H1 (cell line): ENCODE measurements around the gene USP3. TPM values are rescaled to one million over a fixed set of nuclear protein-coding genes. Genes with fewer than 3 reads are reported as not detected.

Experiments used
- CTCF ChIA-PET: fragments of 300-600 bp; sonication (Branson Sonifier 250); formaldehyde crosslinking; loops from one replicate; lab custom pipeline; 2021; ENCODE audit not compliant: partially characterized antibody; lab: Charles Lee
- POLR2A ChIA-PET: fragments of 300-600 bp; sonication (Branson Sonifier 250); formaldehyde crosslinking; loops from one replicate; lab custom pipeline; 2021; ENCODE audit warnings: inconsistent platforms; ENCODE audit not compliant: partially characterized antibody; lab: Charles Lee
- DNase-seq, 2 experiments: peaks; one replicate each; pipeline versions ENCODE4 v3.0.0 to v3.0.0-alpha.2; 2010 to 2022; ENCODE audit warnings: low spot score in 2 of 2, low read depth in 1 of 2, mixed read lengths in 1 of 2
- FAIRE-seq: peaks from 2 replicates; lab custom pipeline; 2011; peaks lifted over from hg19 to GRCh38; lab: Jason Lieb, UNC
- H2AFZ ChIP-seq: 2 replicates; pipeline ENCODE4 v1.8.1; 2012; ENCODE audit warnings: low read length, inconsistent platforms
- H2AK5ac ChIP-seq: 2 replicates; pipeline ENCODE4 v1.6.1; 2013; ENCODE audit warnings: low read depth, low read length
- H2BK120ac ChIP-seq: replicated peaks from 2 replicates; pipeline ENCODE3; 2013; ENCODE audit warnings: low read depth, low read length, inconsistent platforms
- H2BK12ac ChIP-seq: 2 replicates; pipeline ENCODE4 v1.6.1; 2013; ENCODE audit warnings: low read depth, low read length
- H2BK15ac ChIP-seq: 2 replicates; pipeline ENCODE4 v1.6.1; 2013; ENCODE audit warnings: low read length
- H2BK20ac ChIP-seq: 2 replicates; pipeline ENCODE4 v1.6.1; 2013; ENCODE audit warnings: low read length
- H2BK5ac ChIP-seq: 2 replicates; pipeline ENCODE4 v1.6.1; 2013; ENCODE audit warnings: low read depth, low read length
- H3K14ac ChIP-seq: 2 replicates; pipeline ENCODE4 v1.6.1; 2013; ENCODE audit warnings: inconsistent platforms; ENCODE audit not compliant: insufficient read length
- H3K18ac ChIP-seq: 2 replicates; pipeline ENCODE4 v1.6.1; 2013; ENCODE audit warnings: low read length; ENCODE audit errors: extremely low read depth
- H3K23ac ChIP-seq: 2 replicates; pipeline ENCODE4 v1.6.1; 2013; ENCODE audit warnings: inconsistent platforms; ENCODE audit not compliant: insufficient read length
- H3K23me2 ChIP-seq: 2 replicates; pipeline ENCODE4 v1.6.1; 2013; ENCODE audit warnings: low read depth, low read length
- H3K27ac ChIP-seq: 2 replicates; pipeline ENCODE4 v1.6.1; 2011; ENCODE audit warnings: low read depth, low read length, inconsistent platforms
- H3K27me3 ChIP-seq, 4 experiments: replicated peaks in 1 of 4; 1 replicate in 1 of 4; 2 replicates in 3 of 4; pipeline versions ENCODE4 v1.6.1 to v1.8.1; 2011 to 2013; ENCODE audit warnings: low read length in 3 of 4, mild to moderate bottlenecking in 3 of 4, inconsistent platforms in 2 of 4, mixed read lengths in 2 of 4, moderate library complexity in 1 of 4; ENCODE audit not compliant: control insufficient read depth in 3 of 4, insufficient read depth in 3 of 4; ENCODE audit errors: extremely low read depth in 1 of 4
- H3K36me3 ChIP-seq, 4 experiments: 2 replicates each; pipeline versions ENCODE4 v1.6.1 to v1.8.1; 2011 to 2013; ENCODE audit warnings: mild to moderate bottlenecking in 4 of 4, low read length in 3 of 4, moderate library complexity in 2 of 4, control low read depth in 1 of 4, inconsistent platforms in 1 of 4; ENCODE audit not compliant: insufficient read depth in 4 of 4, control insufficient read depth in 2 of 4
- H3K4ac ChIP-seq: replicated peaks from 2 replicates; pipeline ENCODE3; 2013; ENCODE audit warnings: low read length, low read depth, mixed read lengths, inconsistent platforms; ENCODE audit not compliant: insufficient read length
- H3K4me1 ChIP-seq, 4 experiments: replicated peaks in 1 of 4; 1 replicate in 1 of 4; 2 replicates in 3 of 4; pipeline versions ENCODE4 v1.6.1 to v1.8.1; 2011 to 2013; ENCODE audit warnings: low read length in 3 of 4, inconsistent platforms in 2 of 4, mixed read lengths in 1 of 4; ENCODE audit not compliant: insufficient read depth in 4 of 4, control insufficient read depth in 3 of 4
- H3K4me2 ChIP-seq, 2 experiments: 2 replicates each; pipeline versions ENCODE4 v1.6.1 to v1.8.1; 2011 to 2013; ENCODE audit warnings: low read depth in 2 of 2, low read length in 2 of 2, control low read depth in 1 of 2, inconsistent platforms in 1 of 2, mild to moderate bottlenecking in 1 of 2; ENCODE audit not compliant: insufficient read depth in 1 of 2
- H3K4me3 ChIP-seq, 4 experiments: fragments of 200-600, 300-600 bp in 1 of 4; sonication (generic), shearing (Covaris generic), sonication (Bioruptor Twin) in 1 of 4; 2 replicates each; pipeline versions ENCODE4 v1.5.1 to v1.8.1; 2011 to 2016; ENCODE audit warnings: low read length in 4 of 4, low read depth in 3 of 4, control low read depth in 2 of 4, inconsistent platforms in 2 of 4, mild to moderate bottlenecking in 2 of 4, mixed read lengths in 1 of 4, moderate library complexity in 1 of 4; ENCODE audit not compliant: insufficient read depth in 2 of 4; ENCODE audit errors: extremely low read depth in 1 of 4
- H3K56ac ChIP-seq: replicated peaks from 2 replicates; pipeline ENCODE3; 2013; ENCODE audit warnings: low read depth, mild to moderate bottlenecking, mixed read lengths, low read length, inconsistent platforms; ENCODE audit not compliant: insufficient read length
- H3K79me1 ChIP-seq: 2 replicates; pipeline ENCODE4 v1.6.1; 2013; ENCODE audit warnings: low read depth, low read length, control low read depth
- H3K79me2 ChIP-seq, 2 experiments: 2 replicates each; pipeline versions ENCODE4 v1.6.1 to v1.8.1; 2012 to 2013; ENCODE audit warnings: low read length in 2 of 2, mild to moderate bottlenecking in 2 of 2, inconsistent platforms in 1 of 2; ENCODE audit not compliant: insufficient read depth in 2 of 2, control insufficient read depth in 1 of 2
- H3K9ac ChIP-seq, 4 experiments: replicated peaks in 1 of 4; 1 replicate in 1 of 4; 2 replicates in 3 of 4; pipeline versions ENCODE4 v1.6.1 to v1.8.1; 2011 to 2013; ENCODE audit warnings: low read depth in 3 of 4, low read length in 3 of 4, control low read depth in 2 of 4, mild to moderate bottlenecking in 2 of 4, moderate library complexity in 2 of 4, inconsistent platforms in 1 of 4; ENCODE audit errors: extremely low read depth in 1 of 4
- H3K9me3 ChIP-seq, 2 experiments: 2 replicates each; pipeline versions ENCODE4 v1.6.1 to v1.8.1; 2012 to 2013; ENCODE audit warnings: mild to moderate bottlenecking in 2 of 2, moderate library complexity in 2 of 2, control low read depth in 1 of 2, inconsistent platforms in 1 of 2, low read depth in 1 of 2, low read length in 1 of 2, mixed read lengths in 1 of 2; ENCODE audit not compliant: insufficient read depth in 2 of 2
- H4K20me1 ChIP-seq, 2 experiments: replicated peaks in 1 of 2; 2 replicates each; pipeline versions ENCODE3 to v1.8.1; 2011 to 2013; ENCODE audit warnings: inconsistent platforms in 2 of 2, low read length in 2 of 2, mild to moderate bottlenecking in 1 of 2; ENCODE audit not compliant: insufficient read depth in 2 of 2, control insufficient read depth in 1 of 2
- H4K5ac ChIP-seq: 2 replicates; pipeline ENCODE4 v1.6.1; 2013; ENCODE audit warnings: low read length, low read depth, mixed read lengths, inconsistent platforms; ENCODE audit not compliant: insufficient read length
- H4K8ac ChIP-seq: 2 replicates; pipeline ENCODE4 v1.8.0; 2013; ENCODE audit warnings: mild to moderate bottlenecking, moderate library complexity, low read length, inconsistent platforms; ENCODE audit not compliant: insufficient read depth; ENCODE audit errors: extremely low read depth
- H4K91ac ChIP-seq: replicated peaks from 2 replicates; pipeline ENCODE3; 2013; ENCODE audit warnings: low read length, mixed read lengths, inconsistent platforms; ENCODE audit not compliant: insufficient read length
- BCL11A ChIP-seq, 2 experiments: IDR thresholded peaks; one replicate each; pipeline ENCODE4 v1.6.1; 2011; ENCODE audit warnings: low read depth in 2 of 2, low read length in 2 of 2, mild to moderate bottlenecking in 2 of 2
- GABPA ChIP-seq: IDR thresholded peaks from 2 replicates; pipeline ENCODE4 v1.6.1; 2011; ENCODE audit warnings: mild to moderate bottlenecking, low read length, moderate library complexity, borderline replicate concordance; ENCODE audit not compliant: insufficient read depth
- JUN ChIP-seq: IDR thresholded peaks from 2 replicates; pipeline ENCODE4 v1.6.1; 2011; ENCODE audit warnings: low read depth, mild to moderate bottlenecking, improper control_type of control experiment, low read length
- MAFK ChIP-seq: IDR thresholded peaks from 2 replicates; pipeline ENCODE4 v1.6.1; 2012; ENCODE audit warnings: low read depth, mild to moderate bottlenecking, improper control_type of control experiment, low read length
- PHF8 ChIP-seq: fragments of 200-600 bp; sonication (generic); conservative IDR thresholded peaks from 2 replicates; pipeline ENCODE4 v1.7.1; 2012; ENCODE audit warnings: low read depth, mild to moderate bottlenecking, inconsistent platforms, low read length, moderate library complexity
- POLR2AphosphoS5 ChIP-seq: IDR thresholded peaks from 2 replicates; pipeline ENCODE4 v1.6.1; 2011; ENCODE audit warnings: low read depth, low read length
- RAD21 ChIP-seq, 2 experiments: IDR thresholded peaks in 1 of 2; conservative IDR thresholded peaks in 1 of 2; 2 replicates each; pipeline ENCODE4 v1.6.1; 2011; ENCODE audit warnings: low read depth in 2 of 2, low read length in 2 of 2, improper control_type of control experiment in 1 of 2, inconsistent platforms in 1 of 2, mild to moderate bottlenecking in 1 of 2, moderate library complexity in 1 of 2
- RBBP5 ChIP-seq: IDR thresholded peaks from 2 replicates; pipeline ENCODE4 v1.7.1; 2012; ENCODE audit warnings: low read depth, mild to moderate bottlenecking, inconsistent platforms, low read length, moderate library complexity, borderline replicate concordance
- SAP30 ChIP-seq: fragments of 300-600 bp; sonication (generic); IDR thresholded peaks from 2 replicates; pipeline ENCODE4 v1.7.1; 2012; ENCODE audit warnings: low read length, moderate library complexity, mild to moderate bottlenecking, inconsistent platforms; ENCODE audit not compliant: insufficient read depth, insufficient replicate concordance
- TEAD4 ChIP-seq: IDR thresholded peaks from 2 replicates; pipeline ENCODE4 v1.6.1; 2012; ENCODE audit warnings: low read depth, low read length, inconsistent platforms, mixed read lengths
- USF2 ChIP-seq: IDR thresholded peaks from 2 replicates; pipeline ENCODE4 v1.6.1; 2011; ENCODE audit warnings: low read length, improper control_type of control experiment
- WGBS, 2 experiments: shearing (Covaris generic) in 1 of 2; methylation state at CpG; one replicate each; pipeline versions ENCODE4 v1.1.6 to v1.1.7; 2013 to 2015; ENCODE audit warnings: low lambda C conversion rate in 2 of 2, mixed read lengths in 2 of 2, inconsistent platforms in 1 of 2, low coverage in 1 of 2, missing lambda C conversion rate in 1 of 2; ENCODE audit not compliant: insufficient replicate concordance in 2 of 2, insufficient coverage in 1 of 2, insufficient read length in 1 of 2; ENCODE audit errors: extremely low coverage in 1 of 2, missing lambda C conversion rate in 1 of 2; 5-methylcytosine and 5-hydroxymethylcytosine counted together
- polyA plus RNA-seq, 7 experiments: library from polyadenylated mRNA; depleted of rRNA in 3 of 7; stranded (reverse) in 5 of 7; unstranded in 2 of 7; fragments of >200 nt in 5 of 7; fragments of 200-250 nt in 2 of 7; gene quantifications; 1 replicate in 5 of 7; 2 replicates in 1 of 7; 4 replicates in 1 of 7; pipeline versions ENCODE4 v1.2.1 to v1.2.3, GENCODE V29; 2011 to 2013; ENCODE audit warnings: missing spikeins in 2 of 7, mixed read lengths in 2 of 7
- total RNA-seq: library from RNA; stranded (reverse); fragmentation: NEBNext Ultra II Directional; extraction: Animal tissue kit (Norgen Biotek cat#: 25700); gene quantifications from 2 replicates; pipeline ENCODE4 v1.2.1, GENCODE V29; 2021

Gene USP3
- total and polyA plus RNA-seq, 2 of the 8 experiments (the other 6 are each of a cell fraction or from before 2014, with no cell fraction given), result 15.5 to 16.2 TPM

GRCh38 chr15:63628123-63628822, 123.9 kb downstream of the USP3 start:
- H4K5ac ChIP-seq, result no peak overlapping the region
- FAIRE-seq (no peak), DNase-seq (no peak)
- H2BK20ac ChIP-seq, result no peak overlapping the region
- no peak overlapping the region for H3K4me3 ChIP-seq
- ChIA-PET CTCF (interaction anchor here (0.6 to 1.7 kb wide), 3 partner anchors 14 to 440 kb away, joined by 3 to 4 read pairs (median 3); no protein-coding TSS in a partner anchor), POLR2A (no interaction called here)
- H4K8ac ChIP-seq, result no peak overlapping the region
- no peak overlapping the region for H3K14ac ChIP-seq
- no peaks in the 10 kb centered on the region for H3K79me1 ChIP-seq
- no peak overlapping the region for H2BK120ac ChIP-seq
- no peak overlapping the region for H3K4ac ChIP-seq
- H3K56ac ChIP-seq, result no peak overlapping the region
- H2BK12ac ChIP-seq, result no peak overlapping the region
- no peaks in the 10 kb centered on the region for H3K9me3 ChIP-seq
- no peak overlapping the region for H3K9ac ChIP-seq
- H3K23me2 ChIP-seq, result no peaks in the 10 kb centered on the region
- H3K18ac ChIP-seq, result no peak overlapping the region
- H3K27ac ChIP-seq, result no peak overlapping the region
- no peak overlapping the region for H4K91ac ChIP-seq
- peaks cover 5 to 55% (median 16%) of the 10 kb centered on the region in 4 experiments for H3K36me3 ChIP-seq
- no peaks in the 10 kb centered on the region for H4K20me1 ChIP-seq
- no peak overlapping the region for H2BK15ac ChIP-seq
- no peak overlapping the region for H2BK5ac ChIP-seq
- H3K79me2 ChIP-seq, result no peaks in the 10 kb centered on the region
- H3K4me1 ChIP-seq, result no peaks in the 10 kb centered on the region
- no peak overlapping the region for H3K4me2 ChIP-seq
- H3K27me3 ChIP-seq, result no peaks in the 10 kb centered on the region
- H2AFZ ChIP-seq, result no peak overlapping the region
- 93% methylated on average over 13 of the region's 13 CpGs; no CpG with 5 or more reads in 1 of the 2 experiments for WGBS, 2 experiments
- H2AK5ac ChIP-seq, result no peak overlapping the region
- H3K23ac ChIP-seq, result no peak overlapping the region
- TF ChIP-seq RAD21 (IDR thresholded peaks at IDR 0.05 in 1 of 2, conservative IDR thresholded peaks at IDR 0.05 in 1 of 2; ENCODE audit: low read depth in 2 of 2, low read length in 2 of 2) (no peak), SAP30 (no peak), POLR2AphosphoS5 (no peak), MAFK (no peak), BCL11A (IDR thresholded peaks at IDR 0.05; ENCODE audit: low read depth in 2 of 2, low read length in 2 of 2) (no peak), USF2 (no peak), JUN (no peak), GABPA (no peak), PHF8 (no peak), RBBP5 (no peak), TEAD4 (no peak)
